ENCODE data around the gene NCKAP5.

Gene NCKAP5

GRCh38 chr2:132773331-132773730, 794.9 kb downstream of the NCKAP5 start:
- DNase-seq: no peak

GRCh38 chr2:132772340-132772739, 795.9 kb downstream of the NCKAP5 start:
- no peak for DNase-seq

- no peak for DNase-seq
These were observed 801.7 kb downstream of the NCKAP5 start for GRCh38 chr2:132766573-132766972.

- DNase-seq: no peak
These were observed 806.8 kb downstream of the NCKAP5 start for GRCh38 chr2:132761437-132761836.

GRCh38 chr2:132760971-132761370, 807.3 kb downstream of the NCKAP5 start:
- no peak for DNase-seq

- no peak for DNase-seq
These were observed 807.9 kb downstream of the NCKAP5 start for GRCh38 chr2:132760405-132760804.

GRCh38 chr2:132758995-132759394, 809.3 kb downstream of the NCKAP5 start:
- no peak for DNase-seq

GRCh38 chr2:132757676-132758075, 810.6 kb downstream of the NCKAP5 start:
- no peak for DNase-seq

- no peak for DNase-seq
These were observed 811.2 kb downstream of the NCKAP5 start for GRCh38 chr2:132757002-132757589.

GRCh38 chr2:132754867-132755472, 813.3 kb downstream of the NCKAP5 start:
- no peak for DNase-seq

- no peak for DNase-seq
These were observed 813.9 kb downstream of the NCKAP5 start for GRCh38 chr2:132754392-132754791.

- no peak for DNase-seq
These were observed 815.6 kb downstream of the NCKAP5 start for GRCh38 chr2:132752421-132753206.

- DNase-seq: no peak
These were observed 816.4 kb downstream of the NCKAP5 start for GRCh38 chr2:132751836-132752235.

- DNase-seq: no peak
These were observed 817.7 kb downstream of the NCKAP5 start for GRCh38 chr2:132750606-132751005.

- DNase-seq: no peak
These were observed 821.2 kb downstream of the NCKAP5 start for GRCh38 chr2:132747046-132747445.

- no peak for DNase-seq
These were observed 826.5 kb downstream of the NCKAP5 start for GRCh38 chr2:132741754-132742153.

GRCh38 chr2:132740081-132740720, 828.1 kb downstream of the NCKAP5 start:
- no peak for DNase-seq

- no peak for DNase-seq
These were observed 830.0 kb downstream of the NCKAP5 start for GRCh38 chr2:132738223-132738622.

GRCh38 chr2:132736059-132736458, 832.2 kb downstream of the NCKAP5 start:
- no peak for DNase-seq

- DNase-seq: no peak
These were observed 833.3 kb downstream of the NCKAP5 start for GRCh38 chr2:132734961-132735360.

- no peak for DNase-seq
These were observed 835.2 kb downstream of the NCKAP5 start for GRCh38 chr2:132733094-132733493.

- no peak for DNase-seq
These were observed 835.6 kb downstream of the NCKAP5 start for GRCh38 chr2:132732694-132733093.

GRCh38 chr2:132731441-132731840, 836.8 kb downstream of the NCKAP5 start:
- no peak for DNase-seq

GRCh38 chr2:132730611-132731010, 837.7 kb downstream of the NCKAP5 start:
- DNase-seq: no peak
